DMS53 treated with DMSO at 0.1 percent for 48 hours (cell line): ENCODE data around the gene ADD3.

ENCODE experiments used
- DNase-seq: peaks from one replicate; lab custom pipeline; 2025; ENCODE audit not compliant: unreplicated experiment; lab: John Stamatoyannopoulos, UW

The ADD3 gene

DNA sequence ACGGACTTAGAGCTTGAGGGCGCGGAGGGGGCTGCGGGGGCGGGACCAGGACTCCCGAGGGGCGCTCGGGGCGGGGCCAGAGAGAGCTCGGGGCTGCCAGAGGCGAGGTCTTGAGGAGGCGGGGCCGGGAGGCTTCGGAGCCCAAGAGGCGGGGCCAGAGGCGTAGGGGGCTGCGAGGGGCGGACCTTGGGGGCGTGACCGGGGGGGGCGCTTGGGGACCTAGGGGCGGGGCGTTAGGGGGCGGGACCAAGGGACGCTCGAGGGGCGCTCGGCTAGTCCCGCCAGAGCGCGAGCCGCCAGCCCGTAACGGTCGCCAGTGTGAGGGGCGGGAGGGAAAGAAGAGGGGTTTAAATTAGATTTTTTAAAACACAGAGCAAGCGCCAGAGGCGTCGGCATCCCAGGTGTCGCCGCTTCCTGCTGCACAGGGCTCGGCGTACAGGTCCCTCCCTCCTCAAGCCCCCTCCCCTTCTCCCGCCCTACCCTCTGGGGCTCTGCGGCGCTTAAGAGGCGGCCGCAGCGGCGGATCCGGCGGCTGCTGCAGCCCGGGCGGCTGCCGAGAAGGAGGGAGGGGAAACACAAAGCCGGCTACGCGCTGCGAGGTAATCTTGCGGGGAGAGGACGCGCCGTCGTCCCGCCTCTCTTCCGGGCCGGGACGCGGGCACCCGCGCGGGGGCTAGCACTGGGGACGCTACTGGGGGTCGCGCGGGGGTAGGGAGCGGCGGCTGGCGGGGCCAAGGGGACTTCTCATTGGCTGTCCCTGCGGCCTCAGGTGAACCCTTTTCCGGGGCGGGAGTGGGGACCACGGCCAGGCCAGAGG, at the start of gene ADD3:
Gene ADD3 (plus strand): TSS at position 284 of the 817 bp plus-strand sequence. CDS start 92,670 bp downstream, outside the sequence.
- DNase-seq: peak; percentile 83

DNA sequence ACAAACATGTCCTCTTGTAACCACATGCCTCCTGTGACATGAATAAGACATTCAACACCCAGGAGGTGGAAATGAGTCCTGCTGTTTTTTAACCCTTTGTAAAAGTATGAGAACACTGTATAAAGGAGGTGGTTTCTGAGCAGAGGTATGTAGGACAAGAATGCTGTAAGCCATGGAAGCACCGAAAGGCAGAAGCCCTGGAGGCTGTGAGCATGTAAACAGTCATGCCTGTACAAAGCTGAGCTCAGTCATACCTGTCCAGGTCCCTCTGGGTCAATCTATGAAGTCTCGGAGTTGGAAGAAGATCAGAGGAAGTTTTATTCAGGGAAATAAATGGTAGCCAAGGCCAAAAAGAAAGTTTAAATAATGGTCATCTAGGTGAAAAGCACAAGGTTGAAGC, 49.7 kb upstream of the ADD3 start:
- DNase-seq: no peak

DNA sequence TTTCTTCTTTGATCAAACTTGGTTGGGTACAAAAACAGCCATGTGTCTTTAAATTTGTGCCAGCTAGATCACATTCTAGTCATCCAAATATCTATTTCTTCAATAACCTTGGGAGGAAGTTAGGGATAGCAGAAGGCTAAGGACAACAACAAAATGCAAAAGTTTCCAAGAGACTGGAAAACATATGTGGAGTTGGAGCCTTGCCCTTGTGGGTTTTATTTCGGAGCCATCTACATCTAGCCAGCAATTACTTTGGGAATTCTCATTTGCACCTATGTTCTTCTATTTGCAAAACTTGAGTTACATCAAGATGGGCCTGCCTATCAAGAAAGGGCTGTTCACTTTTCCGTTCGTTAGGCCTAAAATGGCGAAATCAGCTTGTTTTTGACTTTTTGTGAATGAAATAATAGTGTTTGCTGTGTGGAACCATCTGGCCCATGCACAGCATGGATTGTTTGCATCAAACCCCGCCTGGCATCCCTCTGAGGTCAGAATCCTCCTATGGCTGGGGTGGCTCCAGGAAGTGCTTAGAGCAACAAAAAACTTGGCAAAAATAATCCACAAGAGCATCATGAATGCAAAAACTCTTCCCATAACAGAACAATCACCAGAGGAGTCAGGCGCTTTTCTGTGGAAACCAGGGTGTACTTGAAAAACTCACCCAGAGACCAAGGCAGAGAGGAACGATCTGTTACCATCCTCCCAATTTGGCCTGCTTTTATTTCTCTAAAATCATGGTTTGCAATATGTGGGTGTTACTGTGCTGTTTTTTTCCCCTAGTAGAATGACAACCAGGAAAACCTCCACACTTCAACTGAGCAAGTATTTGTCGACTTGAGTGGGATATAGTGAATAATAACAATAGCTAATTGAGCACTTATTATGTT, 48.3 kb upstream of the ADD3 start:
- DNase-seq: no peak

DNA sequence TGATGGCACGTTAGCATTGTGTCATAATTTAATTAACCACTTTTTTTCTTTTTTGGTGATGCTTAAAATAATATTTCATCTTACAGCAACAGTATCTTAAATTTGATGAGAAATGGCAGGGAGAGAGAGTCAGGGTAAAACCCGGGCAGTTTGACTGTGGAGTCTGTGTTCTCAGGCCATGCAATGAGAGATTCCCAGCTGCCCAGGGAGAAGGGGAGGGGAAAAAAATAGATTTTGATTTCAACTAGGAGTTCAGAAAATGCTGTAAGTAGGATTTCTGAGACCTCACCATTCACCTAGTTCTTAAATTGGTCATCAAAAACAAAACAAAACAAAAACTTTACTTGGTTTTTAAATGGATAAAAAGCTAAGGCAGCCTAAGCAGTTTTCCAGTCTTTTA, 47.1 kb upstream of the ADD3 start:
- DNase-seq: no peak

GRCh38 chr10:109961174-109962001, 46.4 kb upstream of the ADD3 start:
- peak; percentile 75 for DNase-seq

GRCh38 chr10:109962247-109962646, 45.5 kb upstream of the ADD3 start:
- DNase-seq: no peak

GRCh38 chr10:109963439-109963838, 44.3 kb upstream of the ADD3 start:
- no peak for DNase-seq

GRCh38 chr10:109964318-109964717, 43.5 kb upstream of the ADD3 start:
- no peak for DNase-seq

GRCh38 chr10:109966961-109967738, 40.6 kb upstream of the ADD3 start:
- DNase-seq: peak; percentile 69

DNA sequence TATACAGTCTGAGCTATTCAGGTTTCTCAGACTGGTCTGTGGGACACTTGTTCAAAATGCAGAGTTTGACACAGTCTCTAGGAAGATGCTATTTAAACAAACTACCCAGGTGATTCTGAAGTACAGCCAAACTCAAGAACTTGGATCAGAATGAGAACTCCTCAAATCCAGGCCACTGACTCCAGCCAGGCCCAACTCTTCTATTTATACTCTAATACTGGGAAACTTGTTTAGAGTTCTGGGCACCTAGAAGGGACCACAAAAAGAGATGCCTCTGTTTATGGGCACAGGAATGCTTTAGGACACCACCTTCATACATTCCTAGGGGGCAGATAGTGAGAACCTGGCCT, 40.1 kb upstream of the ADD3 start:
- DNase-seq: no peak

DNA sequence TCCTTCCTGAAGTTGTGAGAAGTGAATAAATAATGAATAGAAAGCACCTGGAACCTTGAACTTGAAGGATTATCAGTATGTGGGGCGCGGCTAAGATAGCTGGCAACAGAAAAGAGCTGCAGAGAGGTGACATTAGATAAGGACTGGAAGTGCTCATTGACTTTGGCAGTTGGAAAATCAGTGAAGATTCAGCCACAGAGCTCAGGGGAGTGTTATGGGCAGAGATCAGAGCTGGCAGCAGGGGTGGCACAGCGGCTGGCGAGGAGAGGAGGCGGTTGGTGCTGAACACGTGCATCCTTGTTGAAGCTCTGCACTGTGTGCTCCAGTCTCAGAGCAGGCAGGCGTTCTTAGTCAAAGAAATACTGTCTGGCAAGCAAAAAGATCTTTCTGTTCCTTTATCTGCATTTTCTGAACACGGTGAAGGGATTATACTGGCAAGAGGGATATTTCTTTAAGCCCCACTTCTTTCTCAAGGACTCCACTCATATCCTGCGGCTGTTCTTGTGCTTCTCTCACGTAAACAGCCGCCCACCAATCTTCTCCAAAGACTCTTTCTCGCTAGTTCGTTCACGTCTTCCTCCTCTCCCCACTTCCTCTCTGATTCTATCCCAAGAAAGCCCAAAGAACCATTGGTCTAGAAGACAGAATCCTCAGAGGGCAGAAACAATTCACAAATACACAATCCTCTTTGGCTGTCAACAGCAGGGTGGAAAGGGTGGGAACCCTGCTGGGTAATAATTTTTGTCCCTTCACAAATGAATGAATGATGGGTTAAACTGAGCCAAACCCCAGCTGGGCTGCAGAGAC, 38.6 kb upstream of the ADD3 start:
- DNase-seq: no peak

DNA sequence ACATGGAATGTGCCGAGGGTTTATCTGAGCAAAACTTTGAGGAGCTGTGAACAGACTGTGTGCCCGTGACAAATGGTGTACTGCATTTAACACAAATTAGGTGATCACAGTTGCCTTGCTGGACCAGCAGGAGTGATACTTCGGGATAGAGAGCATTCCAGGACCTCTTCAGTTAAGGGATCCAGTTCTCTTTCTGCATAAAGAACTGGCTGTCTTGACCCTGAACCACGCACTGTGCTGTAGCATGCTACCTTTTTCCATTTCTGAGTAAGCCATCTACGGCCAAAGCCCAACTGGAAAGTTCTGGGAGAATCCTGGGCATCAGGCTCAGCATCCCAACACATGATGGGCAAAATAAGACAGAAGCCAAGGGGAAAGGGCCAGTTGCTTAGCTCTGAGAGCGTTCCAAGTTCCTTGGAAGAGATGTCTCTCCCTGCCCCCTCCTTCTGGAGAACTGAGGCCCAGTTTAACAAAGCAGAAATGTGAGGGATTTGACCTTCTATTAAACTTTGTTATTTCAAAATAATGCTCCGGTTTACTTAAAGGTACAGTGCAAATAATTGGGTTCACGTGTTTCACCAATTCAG, 37.9 kb upstream of the ADD3 start:
- no peak for DNase-seq

DNA sequence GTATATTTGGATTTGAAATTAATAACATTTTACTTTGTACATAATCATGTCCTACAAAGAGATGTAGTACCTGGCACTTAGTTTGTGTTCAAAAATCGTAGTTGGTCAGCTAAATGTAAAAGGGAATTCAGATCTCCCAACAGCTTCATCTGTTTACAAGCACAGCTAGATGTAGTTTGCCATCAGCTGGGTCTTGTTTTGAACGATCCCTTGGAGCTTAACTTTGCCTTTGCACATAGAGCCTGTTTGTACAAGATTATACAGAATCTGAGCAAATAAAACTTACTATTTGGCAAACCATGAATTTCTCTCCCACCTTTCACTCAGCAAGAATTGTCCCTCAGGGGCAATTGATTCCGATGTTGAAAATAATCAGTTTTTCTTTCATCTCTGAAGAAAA, 36.1 kb upstream of the ADD3 start:
- no peak for DNase-seq

- DNase-seq: peak; percentile 13
These were observed 35.3 kb upstream of the ADD3 start for GRCh38 chr10:109972372-109973001.

DNA sequence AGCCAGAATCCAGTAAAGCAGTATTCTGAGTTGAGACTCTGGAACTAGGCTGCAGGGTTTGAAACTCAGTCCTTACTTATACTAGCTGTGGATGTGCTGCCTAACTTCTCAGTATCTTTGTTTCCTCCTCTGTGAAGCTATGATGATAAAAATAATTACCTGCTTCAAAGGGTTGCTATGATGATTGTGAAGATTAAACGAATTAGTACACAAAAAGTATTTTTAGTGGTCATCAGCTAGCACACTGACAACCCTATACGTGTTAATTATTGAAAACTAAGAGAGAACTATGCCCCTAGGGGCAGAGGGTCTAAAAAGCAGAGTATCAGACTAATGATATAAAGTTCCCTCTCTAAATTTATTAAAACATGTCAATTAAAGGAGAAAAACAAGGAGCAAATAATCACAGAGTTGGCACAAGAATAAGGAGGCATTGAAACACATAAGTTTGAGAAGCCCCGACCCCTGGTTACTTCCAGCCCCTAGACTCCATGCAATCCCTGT, 34.4 kb upstream of the ADD3 start:
- DNase-seq: no peak

DNA sequence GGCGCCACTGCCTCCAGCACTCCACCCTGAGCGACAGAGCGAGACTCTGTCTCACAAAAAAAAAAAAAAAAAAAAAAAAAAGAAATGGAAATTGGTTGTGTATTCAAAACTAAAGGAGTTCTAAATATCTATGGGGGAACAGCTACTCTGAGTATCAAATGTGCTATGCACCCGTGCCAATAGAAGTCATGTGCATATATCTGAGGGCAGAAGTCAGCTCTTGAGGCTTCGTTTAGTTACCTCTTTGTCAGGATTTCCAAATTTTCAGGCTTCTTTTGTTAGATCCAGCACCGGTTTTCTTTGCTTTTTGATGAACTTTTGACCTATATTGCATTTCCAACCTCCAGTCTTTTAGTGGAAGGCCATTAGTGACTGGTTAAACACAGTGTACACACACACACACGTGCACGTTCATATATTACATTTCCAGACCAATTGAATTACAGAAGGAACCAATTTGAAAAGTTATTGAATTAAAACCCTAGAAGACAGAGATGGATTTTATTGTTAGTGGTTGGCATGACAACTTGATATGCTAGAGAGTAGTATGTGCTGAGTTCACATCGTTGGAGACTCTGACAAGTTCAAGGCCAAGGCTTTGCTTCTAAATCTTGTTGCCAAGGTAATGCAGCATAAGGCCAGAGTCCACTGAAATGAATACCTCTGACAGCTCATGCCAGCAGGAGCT, 33.1 kb upstream of the ADD3 start:
- no peak for DNase-seq

GRCh38 chr10:109975244-109976190, 32.3 kb upstream of the ADD3 start:
- DNase-seq: no peak
